Transverse colon (tissue), 4 donors: Measurements from ENCODE around the gene KRT80. TPM values are rescaled to one million over a fixed set of nuclear protein-coding genes. Genes with fewer than 3 reads are reported as not detected.

Source experiments
- DNase-seq: peaks from one replicate; pipeline ENCODE4 v3.0.0-alpha.2; 2019
- H3K27ac ChIP-seq, 4 donors: fragments of 200-600 bp; sonication (generic); 2 replicates each; pipeline ENCODE4 v1.5.1; 2016 to 2018; ENCODE audit warnings: inconsistent platforms in 4 of 4
- H3K27me3 ChIP-seq: fragments of 200-600 bp; sonication (generic); 2 replicates; pipeline ENCODE4 v1.5.1; 2017; ENCODE audit warnings: inconsistent platforms
- H3K36me3 ChIP-seq, 4 donors: fragments of 200-600 bp; sonication (generic); 2 replicates each; pipeline ENCODE4 v1.5.1; 2017 to 2019; ENCODE audit warnings: inconsistent platforms in 4 of 4
- H3K4me1 ChIP-seq, 4 donors: fragments of 200-600 bp; sonication (generic); 2 replicates each; pipeline ENCODE4 v1.5.1; 2017 to 2020; ENCODE audit warnings: inconsistent platforms in 4 of 4
- H3K4me3 ChIP-seq, 4 donors: fragments of 200-600 bp; sonication (generic); 1 replicate in 1 of 4; 2 replicates in 3 of 4; pipeline versions ENCODE4 v1.5.1 to v1.6.1; 2017 to 2019; ENCODE audit warnings: inconsistent platforms in 4 of 4
- H3K9me3 ChIP-seq, 2 donors: fragments of 200-600 bp; sonication (generic); 2 replicates each; pipeline ENCODE4 v1.5.1; 2017 to 2019; ENCODE audit warnings: inconsistent platforms in 2 of 2
- EP300 ChIP-seq: sonication (generic); formaldehyde crosslinking; IDR thresholded peaks from one replicate; pipeline ENCODE4 v1.6.1; 2017; ENCODE audit warnings: antibody characterized with exemption, low read depth
- POLR2A ChIP-seq: fragments of 450-650 bp; IDR thresholded peaks from one replicate; pipeline ENCODE4 v1.6.1; 2016; ENCODE audit warnings: antibody characterized with exemption, mild to moderate bottlenecking, moderate library complexity
- POLR2AphosphoS5 ChIP-seq, 3 donors: sonication (generic); formaldehyde crosslinking; IDR thresholded peaks; one replicate each; pipeline ENCODE4 v1.6.1; 2016; ENCODE audit warnings: antibody characterized with exemption in 3 of 3
- WGBS, 2 donors: methylation state at CpG; one replicate each; pipeline ENCODE4 v1.1.5; 2018; ENCODE audit warnings: low coverage in 1 of 2; 5-methylcytosine and 5-hydroxymethylcytosine counted together
- in situ Hi-C, 4 donors: fragments of 200-750 bp; cut with MboI; loops; one replicate each; pipeline versions ENCODE4 v1.15.0 to v1.15.1; 2017; ENCODE audit warnings: low sequenced_read_pairs in 3 of 4, low pct_ligation_motif_present in 1 of 4, low pct_unique_long_range_greater_than_20kb in 1 of 4
- intact Hi-C: fragments of 100-400 bp; cut with DNase I; formaldehyde crosslinking; loops from one replicate; pipeline ENCODE4 v1.15.1; 2023; ENCODE audit warnings: low total_unique reads
- total RNA-seq, 4 donors: library from RNA; depleted of rRNA; stranded (reverse); fragments of >200 nt; gene quantifications; one replicate each; pipeline ENCODE4 v1.1.0, GENCODE V29; 2016
- TF ChIP-seq, protein P1 (sequence below), 5 experiments: fragments of 200-600 bp in 3 of 5; fragments of 450-650 bp in 2 of 5; sonication (generic) in 3 of 5; IDR thresholded peaks; 1 replicate in 2 of 5; 2 replicates in 3 of 5; pipeline ENCODE4 v1.5.1; 2016 to 2017; ENCODE audit warnings: antibody characterized with exemption in 5 of 5, inconsistent platforms in 3 of 5, mild to moderate bottlenecking in 2 of 5, moderate library complexity in 1 of 5

KRT80 gene
- total RNA-seq, 4 donors from 2014 or later: 0.14 TPM; not detected in 3

DNA sequence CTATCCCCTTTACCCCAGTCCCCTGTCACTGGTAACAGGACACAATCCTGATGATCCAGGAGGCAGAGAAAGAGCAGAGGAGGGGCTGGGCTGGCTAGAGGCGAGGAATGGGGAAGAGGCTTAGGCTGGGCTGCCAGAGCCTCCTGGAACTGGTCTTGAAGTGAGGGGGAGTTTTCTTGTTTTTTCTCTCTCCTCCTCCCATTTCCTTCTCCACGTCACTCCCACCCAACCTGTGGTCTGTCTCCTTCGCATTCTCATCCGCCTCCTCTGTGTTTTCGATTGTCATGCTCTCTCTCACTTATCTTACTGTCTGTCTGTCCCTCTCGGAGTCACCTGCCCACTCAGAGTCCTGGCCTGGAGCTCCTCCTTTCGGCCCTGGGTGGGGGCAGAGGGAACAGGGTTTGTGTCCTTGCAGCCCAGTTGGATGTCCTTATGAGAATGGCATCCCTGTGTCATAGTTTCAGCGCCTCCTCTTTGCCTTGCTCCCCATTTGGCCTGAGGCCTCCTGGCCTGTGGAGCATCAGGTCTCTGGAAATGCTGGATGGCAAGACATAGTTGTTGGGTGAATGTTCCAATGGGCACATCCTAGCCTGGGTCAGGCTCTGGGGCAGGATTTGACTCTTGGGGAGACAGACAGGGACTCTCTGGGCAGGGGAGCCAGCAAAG lies 3.4 kb upstream of the KRT80 start:
- in situ Hi-C loops (no loop called here), intact Hi-C loops (no loop called here)
- H3K27me3 ChIP-seq: no peaks in the 10 kb centered on the region
- no peak overlapping the region for H3K27ac ChIP-seq
- WGBS, 2 donors: 78 to 80% methylated on average over 2 to 8 of the region's 8 CpGs
- H3K36me3 ChIP-seq: no peaks in the 10 kb centered on the region
- no peaks in the 10 kb centered on the region for H3K9me3 ChIP-seq
- H3K4me3 ChIP-seq: no peak overlapping the region
- H3K4me1 ChIP-seq: peaks cover 8 to 18% (median 16%) of the 10 kb centered on the region in 4 donors
- TF ChIP-seq POLR2A: no peak
- TF ChIP-seq, protein P1, sequence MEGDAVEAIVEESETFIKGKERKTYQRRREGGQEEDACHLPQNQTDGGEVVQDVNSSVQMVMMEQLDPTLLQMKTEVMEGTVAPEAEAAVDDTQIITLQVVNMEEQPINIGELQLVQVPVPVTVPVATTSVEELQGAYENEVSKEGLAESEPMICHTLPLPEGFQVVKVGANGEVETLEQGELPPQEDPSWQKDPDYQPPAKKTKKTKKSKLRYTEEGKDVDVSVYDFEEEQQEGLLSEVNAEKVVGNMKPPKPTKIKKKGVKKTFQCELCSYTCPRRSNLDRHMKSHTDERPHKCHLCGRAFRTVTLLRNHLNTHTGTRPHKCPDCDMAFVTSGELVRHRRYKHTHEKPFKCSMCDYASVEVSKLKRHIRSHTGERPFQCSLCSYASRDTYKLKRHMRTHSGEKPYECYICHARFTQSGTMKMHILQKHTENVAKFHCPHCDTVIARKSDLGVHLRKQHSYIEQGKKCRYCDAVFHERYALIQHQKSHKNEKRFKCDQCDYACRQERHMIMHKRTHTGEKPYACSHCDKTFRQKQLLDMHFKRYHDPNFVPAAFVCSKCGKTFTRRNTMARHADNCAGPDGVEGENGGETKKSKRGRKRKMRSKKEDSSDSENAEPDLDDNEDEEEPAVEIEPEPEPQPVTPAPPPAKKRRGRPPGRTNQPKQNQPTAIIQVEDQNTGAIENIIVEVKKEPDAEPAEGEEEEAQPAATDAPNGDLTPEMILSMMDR (IDR thresholded peaks at IDR 0.05): no peak
- no peak for TF ChIP-seq EP300
- no peak for TF ChIP-seq POLR2AphosphoS5 (IDR thresholded peaks at IDR 0.05)
- no peak for DNase-seq

- WGBS, 2 donors: 60 to 68% methylated on average over 1 to 6 of the region's 6 CpGs
- intact Hi-C loops: no loop called here
- Histone ChIP-seq H3K4me3 (no peak overlapping the region), H3K36me3 (no peaks in the 10 kb centered on the region), H3K27ac (no peak overlapping the region), H3K4me1 (peaks cover 8 to 18% (median 16%) of the 10 kb centered on the region in 4 donors), H3K9me3 (no peaks in the 10 kb centered on the region), H3K27me3 (no peaks in the 10 kb centered on the region)
- in situ Hi-C loops: no loop called here
- TF ChIP-seq POLR2A: no peak
- no peak for TF ChIP-seq EP300
- TF ChIP-seq POLR2AphosphoS5 (IDR thresholded peaks at IDR 0.05): no peak
- TF ChIP-seq, protein P1 (IDR thresholded peaks at IDR 0.05): no peak
- no peak for DNase-seq
Measured at GRCh38 chr12:52193991-52194390, 2.2 kb upstream of the KRT80 start.

- intact Hi-C loops (no loop called here), in situ Hi-C loops (no loop called here)
- WGBS, 2 donors: 64% methylated on average over 6 of the region's 6 CpGs; no CpG with 5 or more reads in 1 of the 2 donors
- Histone ChIP-seq H3K27ac (no peak overlapping the region), H3K4me1 (peaks cover 8 to 18% (median 16%) of the 10 kb centered on the region in 4 donors), H3K36me3 (no peaks in the 10 kb centered on the region), H3K27me3 (no peaks in the 10 kb centered on the region), H3K9me3 (no peaks in the 10 kb centered on the region), H3K4me3 (no peak overlapping the region)
- DNase-seq: no peak
- TF ChIP-seq POLR2A (no peak), EP300 (no peak), POLR2AphosphoS5 (IDR thresholded peaks at IDR 0.05) (no peak)
- TF ChIP-seq, protein P1 (IDR thresholded peaks at IDR 0.05): no peak
Measured at GRCh38 chr12:52193532-52193931, 1.7 kb upstream of the KRT80 start.

DNA sequence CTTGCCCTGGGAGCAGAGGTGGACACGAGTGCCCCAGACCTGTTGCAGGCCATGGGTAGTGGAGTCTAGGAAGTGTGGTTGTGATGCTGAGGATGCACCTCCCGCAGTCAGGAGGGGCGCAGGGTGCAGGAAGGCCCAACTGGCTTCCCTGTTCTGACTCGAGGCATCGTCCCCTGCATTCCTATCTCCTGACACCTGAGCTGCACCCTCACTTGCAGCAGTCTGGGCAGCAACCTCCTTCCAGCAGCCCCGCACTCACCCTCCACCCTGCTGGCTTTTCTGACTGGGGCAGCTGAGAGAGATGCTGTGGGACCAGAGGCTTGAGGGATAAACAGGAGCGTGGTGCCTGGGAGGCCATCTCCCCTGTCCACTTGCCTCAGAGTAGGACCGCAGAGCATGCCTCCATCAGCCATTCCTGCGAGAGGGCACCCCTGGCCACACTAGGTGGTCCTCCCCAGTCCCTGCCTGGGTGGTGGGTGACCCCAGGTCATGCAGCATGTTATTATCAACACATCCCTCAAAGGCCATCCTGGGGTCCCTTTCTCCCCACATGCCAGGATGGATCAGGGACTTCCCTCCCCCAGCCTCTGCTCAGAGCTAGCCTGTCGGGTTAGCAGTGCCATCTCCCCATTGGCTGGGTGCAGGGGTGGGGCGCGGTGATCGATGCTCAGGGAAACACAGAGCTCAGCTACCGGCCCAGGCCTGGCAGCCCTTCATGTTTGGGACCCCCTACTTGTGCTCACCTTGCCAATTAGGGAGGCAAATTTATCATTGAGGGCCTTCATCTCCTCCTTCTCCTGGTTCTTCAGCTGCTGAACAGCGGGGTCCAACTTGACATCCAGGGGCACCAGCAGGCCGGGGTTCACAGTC lies 719 bp downstream of the KRT80 start:
- Histone ChIP-seq H3K36me3 (no peaks in the 10 kb centered on the region), H3K4me3 (no peak overlapping the region), H3K4me1 (peaks cover 8 to 18% (median 16%) of the 10 kb centered on the region in 4 donors), H3K27ac (peak overlapping the region in 1 of 4 donors; percentile 39), H3K27me3 (no peaks in the 10 kb centered on the region), H3K9me3 (no peaks in the 10 kb centered on the region)
- intact Hi-C loops (no loop called here), in situ Hi-C loops (no loop called here)
- no peak for TF ChIP-seq POLR2A
- no peak for TF ChIP-seq POLR2AphosphoS5 (IDR thresholded peaks at IDR 0.05)
- TF ChIP-seq, protein P1 (IDR thresholded peaks at IDR 0.05): no peak
- no peak for TF ChIP-seq EP300
- 20 to 80% methylated on average over 1 to 16 of the region's 16 CpGs for WGBS, 2 donors
- DNase-seq: no peak
